ENCODE measurements around the gene ALPI. TPM values are rescaled to one million over a fixed set of nuclear protein-coding genes. Genes with fewer than 3 reads are reported as not detected.

ALPI gene
- total RNA-seq, 1 donor from 2014 or later: not detected

DNA sequence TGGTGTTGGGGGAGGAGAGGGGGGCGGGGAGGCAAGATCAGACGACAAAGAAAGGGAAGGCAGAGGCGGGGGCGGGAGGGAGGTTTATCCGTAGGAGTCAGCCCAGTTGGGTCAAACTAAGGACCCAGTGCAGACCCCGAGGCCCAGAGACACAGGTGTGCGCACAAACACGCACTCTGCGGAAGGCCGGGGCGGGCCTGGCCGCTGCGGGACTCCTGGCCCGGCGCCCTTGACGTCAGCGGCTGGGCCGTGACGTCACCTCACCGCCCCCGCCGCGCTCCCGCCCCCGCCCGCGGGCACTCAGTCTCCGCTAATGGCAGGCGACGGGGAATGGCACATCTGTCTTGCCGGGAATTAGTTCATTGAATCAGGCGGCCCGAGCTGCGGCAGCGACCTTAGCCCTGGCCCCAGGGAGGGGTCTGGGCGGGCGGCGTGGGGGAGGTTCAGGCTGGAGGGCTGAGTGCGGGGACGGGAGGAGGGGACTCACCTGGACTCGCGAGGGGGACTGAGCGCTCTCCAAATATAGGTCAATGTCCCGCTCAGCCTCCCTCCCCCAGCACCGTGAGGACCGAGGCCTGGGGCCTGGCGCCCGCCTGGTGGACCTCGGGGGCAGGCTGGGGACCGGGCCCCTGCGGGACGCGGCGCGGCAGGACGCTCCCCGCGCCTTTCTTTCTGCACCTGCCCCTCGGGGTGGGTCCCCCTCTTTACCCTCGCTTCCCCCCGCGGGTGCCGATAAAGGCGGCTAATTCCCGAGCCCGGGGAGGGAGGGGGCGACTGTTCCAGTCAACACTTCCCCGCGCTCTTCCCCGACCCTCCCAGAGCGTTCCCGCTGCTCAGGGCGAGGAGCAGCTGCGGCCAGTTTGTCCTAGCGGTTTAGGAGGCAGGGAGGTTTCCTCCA is 47.2 kb downstream of the ALPI start:
- peaks cover 2% of the 10 kb centered on the region for H3K9me3 Mint-ChIP-seq
- H3K27ac Mint-ChIP-seq (ENCODE audit: unreplicated experiment): no peak overlapping the region
- peaks cover 42% of the 10 kb centered on the region for H3K27me3 Mint-ChIP-seq (ENCODE audit: low read depth)
- peak overlapping the region; percentile 57 for H3K4me3 Mint-ChIP-seq
- peak; percentile 55 for DNase-seq (ENCODE audit: low read depth, low spot score)
- TF ChIP-seq, protein P1, sequence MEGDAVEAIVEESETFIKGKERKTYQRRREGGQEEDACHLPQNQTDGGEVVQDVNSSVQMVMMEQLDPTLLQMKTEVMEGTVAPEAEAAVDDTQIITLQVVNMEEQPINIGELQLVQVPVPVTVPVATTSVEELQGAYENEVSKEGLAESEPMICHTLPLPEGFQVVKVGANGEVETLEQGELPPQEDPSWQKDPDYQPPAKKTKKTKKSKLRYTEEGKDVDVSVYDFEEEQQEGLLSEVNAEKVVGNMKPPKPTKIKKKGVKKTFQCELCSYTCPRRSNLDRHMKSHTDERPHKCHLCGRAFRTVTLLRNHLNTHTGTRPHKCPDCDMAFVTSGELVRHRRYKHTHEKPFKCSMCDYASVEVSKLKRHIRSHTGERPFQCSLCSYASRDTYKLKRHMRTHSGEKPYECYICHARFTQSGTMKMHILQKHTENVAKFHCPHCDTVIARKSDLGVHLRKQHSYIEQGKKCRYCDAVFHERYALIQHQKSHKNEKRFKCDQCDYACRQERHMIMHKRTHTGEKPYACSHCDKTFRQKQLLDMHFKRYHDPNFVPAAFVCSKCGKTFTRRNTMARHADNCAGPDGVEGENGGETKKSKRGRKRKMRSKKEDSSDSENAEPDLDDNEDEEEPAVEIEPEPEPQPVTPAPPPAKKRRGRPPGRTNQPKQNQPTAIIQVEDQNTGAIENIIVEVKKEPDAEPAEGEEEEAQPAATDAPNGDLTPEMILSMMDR (conservative IDR thresholded peaks at IDR 0.05): no peak
- H3K4me1 Mint-ChIP-seq: peaks cover 28% of the 10 kb centered on the region
- no peaks in the 10 kb centered on the region for H3K36me3 Mint-ChIP-seq (ENCODE audit: low read depth)

DNA sequence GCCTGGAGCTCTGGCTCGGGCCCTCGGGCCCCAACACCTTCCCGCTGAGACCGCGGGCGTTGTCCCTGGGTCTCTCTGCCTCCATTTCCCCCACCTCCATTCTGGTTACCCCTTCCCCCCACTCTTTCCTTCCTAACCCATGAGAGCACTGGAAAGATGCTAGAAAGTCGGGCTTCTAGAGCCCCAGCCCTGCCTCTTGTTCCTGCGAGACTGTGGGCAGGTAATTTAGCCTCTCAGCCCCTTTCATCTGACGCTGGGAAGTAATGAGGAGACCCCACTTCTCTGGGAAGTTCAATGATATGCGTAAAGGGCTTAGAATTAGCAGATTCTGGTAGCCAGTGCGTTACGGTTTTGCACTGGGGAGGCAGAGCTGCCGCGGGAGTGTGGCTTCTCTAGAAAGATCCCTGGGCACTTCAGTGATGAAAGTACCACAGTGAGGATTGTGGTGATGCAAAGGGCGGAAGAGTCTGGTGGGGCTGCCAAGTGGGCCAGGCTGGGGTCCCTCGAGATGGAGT is 47.9 kb downstream of the ALPI start:
- Mint-ChIP-seq H3K4me1 (peaks cover 23% of the 10 kb centered on the region), H3K27me3 (ENCODE audit: low read depth) (peaks cover 39% of the 10 kb centered on the region), H3K27ac (ENCODE audit: unreplicated experiment) (no peak overlapping the region), H3K36me3 (ENCODE audit: low read depth) (no peaks in the 10 kb centered on the region), H3K4me3 (peak overlapping the region; percentile 45), H3K9me3 (no peaks in the 10 kb centered on the region)
- TF ChIP-seq, protein P1 (conservative IDR thresholded peaks at IDR 0.05): no peak
- DNase-seq (ENCODE audit: low read depth, low spot score): no peak

DNA sequence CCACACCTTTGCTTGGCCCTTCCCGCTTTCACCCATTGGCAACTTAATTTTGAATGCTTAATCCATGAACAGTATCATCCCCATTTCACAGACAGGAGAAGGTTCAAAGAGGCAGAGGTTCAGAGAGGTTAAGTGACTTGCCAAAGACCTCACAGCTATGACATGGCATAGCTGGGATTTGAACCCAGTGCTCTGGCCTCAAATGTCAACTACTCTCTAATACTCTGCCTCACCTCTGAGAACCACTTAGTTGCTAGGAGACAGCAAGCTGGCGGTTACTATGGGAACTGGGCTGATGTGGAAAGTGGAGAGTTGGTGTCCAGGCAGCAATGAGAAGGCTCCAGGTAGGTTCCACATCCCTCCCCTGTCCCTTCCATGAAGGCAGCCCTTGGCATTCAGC is 48.5 kb downstream of the ALPI start:
- peak overlapping the region; percentile 45 for H3K4me3 Mint-ChIP-seq

DNA sequence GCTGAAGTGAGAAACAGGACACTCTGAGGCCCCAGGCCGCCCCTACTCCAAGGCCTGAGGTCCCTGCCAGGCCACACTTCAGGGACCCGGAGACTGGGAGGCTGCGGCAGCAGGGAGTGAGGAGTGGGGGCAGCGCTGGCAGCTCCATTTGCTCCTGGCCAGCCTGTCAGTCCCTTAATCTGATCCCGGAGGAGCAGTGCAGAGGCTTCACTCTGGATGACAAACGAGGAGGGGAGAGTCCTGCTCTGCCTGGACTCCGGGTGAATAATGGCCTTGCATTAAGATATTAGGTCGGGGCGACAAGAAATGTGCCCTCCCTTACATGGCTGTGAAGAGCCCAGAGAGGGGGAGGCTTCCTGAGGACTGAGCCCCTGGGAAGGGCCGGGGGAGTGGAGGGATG is 49.9 kb downstream of the ALPI start:
- peak overlapping the region; percentile 27 for H3K27ac Mint-ChIP-seq (ENCODE audit: unreplicated experiment)
- TF ChIP-seq, protein P1 (conservative IDR thresholded peaks at IDR 0.05): no peak
- no peaks in the 10 kb centered on the region for H3K9me3 Mint-ChIP-seq
- peaks cover 23% of the 10 kb centered on the region for H3K4me1 Mint-ChIP-seq
- no peak for DNase-seq (ENCODE audit: low read depth, low spot score)
- peaks cover 35% of the 10 kb centered on the region for H3K27me3 Mint-ChIP-seq (ENCODE audit: low read depth)
- H3K36me3 Mint-ChIP-seq (ENCODE audit: low read depth): no peaks in the 10 kb centered on the region
- H3K4me3 Mint-ChIP-seq: no peak overlapping the region

More for the DNA sequence above, 48.5 kb downstream of the ALPI start:
- TF ChIP-seq, protein P1 (conservative IDR thresholded peaks at IDR 0.05): no peak
- H3K27ac Mint-ChIP-seq (ENCODE audit: unreplicated experiment): no peak overlapping the region
- peaks cover 39% of the 10 kb centered on the region for H3K27me3 Mint-ChIP-seq (ENCODE audit: low read depth)
- H3K4me1 Mint-ChIP-seq: peaks cover 23% of the 10 kb centered on the region
- DNase-seq (ENCODE audit: low read depth, low spot score): no peak
- no peaks in the 10 kb centered on the region for H3K36me3 Mint-ChIP-seq (ENCODE audit: low read depth)
- no peaks in the 10 kb centered on the region for H3K9me3 Mint-ChIP-seq

DNA sequence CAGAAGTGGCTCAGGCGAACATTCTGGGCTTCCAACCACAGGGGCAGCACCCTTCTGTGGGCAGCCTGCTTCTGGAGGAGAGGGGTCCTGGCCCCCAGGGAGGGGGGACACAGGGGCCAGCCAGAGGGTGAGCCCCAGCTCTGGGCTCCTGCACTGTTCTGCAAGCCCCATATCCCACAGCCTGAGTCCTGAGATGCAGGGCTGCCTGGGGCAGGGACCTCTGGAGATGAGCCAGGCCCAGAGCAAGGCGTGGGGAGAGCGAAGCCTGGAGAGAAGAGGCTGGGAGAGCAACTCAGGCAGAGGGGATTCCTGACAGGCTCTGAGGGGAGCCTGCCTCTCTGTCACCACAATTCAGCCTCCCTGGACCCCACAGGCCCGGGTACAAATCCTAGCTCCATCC is 50.8 kb downstream of the ALPI start:
- no peaks in the 10 kb centered on the region for H3K36me3 Mint-ChIP-seq (ENCODE audit: low read depth)
- H3K4me3 Mint-ChIP-seq: no peak overlapping the region
- no peak for DNase-seq (ENCODE audit: low read depth, low spot score)
- TF ChIP-seq, protein P1 (conservative IDR thresholded peaks at IDR 0.05): no peak
- H3K9me3 Mint-ChIP-seq: no peaks in the 10 kb centered on the region
- peaks cover 33% of the 10 kb centered on the region for H3K27me3 Mint-ChIP-seq (ENCODE audit: low read depth)
- H3K4me1 Mint-ChIP-seq: peaks cover 23% of the 10 kb centered on the region
- H3K27ac Mint-ChIP-seq (ENCODE audit: unreplicated experiment): no peak overlapping the region

All from neural crest cell (in vitro differentiated cells).